Endothelial cell of umbilical vein (primary cell): ENCODE measurements around the gene ZNF804A. TPM values are rescaled to one million over a fixed set of nuclear protein-coding genes. Genes with fewer than 3 reads are reported as not detected.

Experiments
- BruUV-seq: library from RNA; stranded (reverse); fragments of 400-500 nt; replicated peaks from 2 replicates; lab custom pipeline; 2021; lab: Mats Ljungman, UMichigan
- CTCF ChIA-PET: fragments of 300-600, 350-600 bp; sonication (Branson Sonifier 250); formaldehyde crosslinking; loops from one replicate; lab custom pipeline; 2021; ENCODE audit warnings: antibody characterized with exemption, inconsistent platforms; lab: Charles Lee
- POLR2A ChIA-PET: fragments of 300-600, 350-600 bp; sonication (Branson Sonifier 250); formaldehyde crosslinking; loops from one replicate; lab custom pipeline; 2021; ENCODE audit warnings: antibody characterized with exemption, inconsistent platforms; lab: Charles Lee
- DNase-seq: peaks from one replicate; pipeline ENCODE4 v3.0.0-alpha.2; 2011; ENCODE audit warnings: low read depth, low spot score
- FAIRE-seq: peaks from 2 replicates; lab custom pipeline; 2011; peaks lifted over from hg19 to GRCh38; lab: Jason Lieb, UNC
- H2AFZ ChIP-seq: 2 replicates; pipeline ENCODE4 v1.6.0; 2012; ENCODE audit warnings: low read depth, low read length, control low read depth, inconsistent platforms
- H3K27ac ChIP-seq: 2 replicates; pipeline ENCODE4 v1.5.1; 2011; ENCODE audit warnings: low read depth, mild to moderate bottlenecking, control low read depth, low read length, moderate library complexity; ENCODE audit not compliant: insufficient read depth
- H3K27me3 ChIP-seq, 2 experiments: 2 replicates each; pipeline versions ENCODE4 v1.6.0 to v1.6.1; 2011; ENCODE audit warnings: low read length in 2 of 2, mixed read lengths in 1 of 2; ENCODE audit not compliant: control insufficient read depth in 2 of 2, insufficient read depth in 2 of 2
- H3K36me3 ChIP-seq, 2 experiments: 2 replicates in 1 of 2; 3 replicates in 1 of 2; pipeline ENCODE4 v1.5.1; 2011; ENCODE audit warnings: low read length in 2 of 2, mild to moderate bottlenecking in 1 of 2, moderate library complexity in 1 of 2; ENCODE audit not compliant: control insufficient read depth in 2 of 2, insufficient read depth in 2 of 2; ENCODE audit errors: extremely low read depth in 1 of 2
- H3K4me1 ChIP-seq: 3 replicates; pipeline ENCODE4 v1.5.1; 2011; ENCODE audit warnings: mild to moderate bottlenecking, low read length; ENCODE audit not compliant: control insufficient read depth, insufficient read depth; ENCODE audit errors: extremely low read depth
- H3K4me2 ChIP-seq: 2 replicates; pipeline ENCODE4 v1.6.1; 2011; ENCODE audit warnings: low read length, control low read depth, mixed read lengths; ENCODE audit not compliant: insufficient read depth
- H3K4me3 ChIP-seq, 3 experiments: fragments of 200-600 bp in 1 of 3; sonication (generic), shearing (Covaris generic) in 1 of 3; replicated peaks in 1 of 3; 2 replicates each; pipeline ENCODE4 v1.5.1; 2011 to 2016; ENCODE audit warnings: control low read depth in 3 of 3, low read length in 3 of 3, mild to moderate bottlenecking in 2 of 3, inconsistent platforms in 1 of 3, low read depth in 1 of 3, moderate library complexity in 1 of 3; ENCODE audit not compliant: insufficient read depth in 1 of 3
- H3K79me2 ChIP-seq: 2 replicates; pipeline ENCODE4 v1.6.0; 2012; ENCODE audit warnings: low read length, inconsistent platforms; ENCODE audit not compliant: control insufficient read depth, insufficient read depth
- H3K9ac ChIP-seq: replicated peaks from 2 replicates; pipeline ENCODE3; 2011; ENCODE audit warnings: low read length, control low read depth; ENCODE audit not compliant: insufficient read depth; ENCODE audit errors: extremely low read depth
- H3K9me1 ChIP-seq: replicated peaks from 3 replicates; pipeline ENCODE4 v1.6.0; 2011; ENCODE audit warnings: mild to moderate bottlenecking, low read length; ENCODE audit not compliant: control insufficient read depth, insufficient read depth; ENCODE audit errors: extremely low read depth
- H3K9me3 ChIP-seq: replicated peaks from 2 replicates; pipeline ENCODE4 v1.5.1; 2012; ENCODE audit warnings: low read length, inconsistent platforms; ENCODE audit not compliant: control insufficient read depth, insufficient read depth
- H4K20me1 ChIP-seq: replicated peaks from 2 replicates; pipeline ENCODE3; 2011; ENCODE audit warnings: mild to moderate bottlenecking, low read length; ENCODE audit not compliant: control insufficient read depth, insufficient read depth; ENCODE audit errors: extremely low read depth
- CTCF ChIP-seq, 2 donors: IDR thresholded peaks; 1 replicate in 1 of 2; 2 replicates in 1 of 2; pipeline ENCODE4 v1.5.1; 2011; ENCODE audit warnings: low read length in 2 of 2, mild to moderate bottlenecking in 2 of 2, moderate library complexity in 2 of 2, control low read depth in 1 of 2, inconsistent platforms in 1 of 2, low read depth in 1 of 2; ENCODE audit not compliant: insufficient read depth in 1 of 2; ENCODE audit errors: extremely low read depth in 1 of 2
- EZH2 ChIP-seq: IDR thresholded peaks from 2 replicates; pipeline ENCODE4 v1.6.1; 2012; ENCODE audit warnings: borderline replicate concordance, low read depth, mild to moderate bottlenecking, moderate library complexity, low read length, inconsistent platforms; ENCODE audit not compliant: severe bottlenecking
- FOS ChIP-seq: IDR thresholded peaks from 2 replicates; pipeline ENCODE4 v1.6.1; 2011; ENCODE audit warnings: mild to moderate bottlenecking, low read length, moderate library complexity, borderline replicate concordance; ENCODE audit not compliant: insufficient read depth
- GATA2 ChIP-seq: IDR thresholded peaks from 2 replicates; pipeline ENCODE4 v1.7.0; 2011; ENCODE audit warnings: low read depth, mild to moderate bottlenecking, moderate library complexity, mixed read lengths, low read length; ENCODE audit not compliant: insufficient read length, insufficient read depth
- JUN ChIP-seq: IDR thresholded peaks from 2 replicates; pipeline ENCODE4 v1.6.1; 2011; ENCODE audit warnings: borderline replicate concordance, low read depth; ENCODE audit not compliant: insufficient read length, insufficient read depth
- MAX ChIP-seq: IDR thresholded peaks from 2 replicates; pipeline ENCODE4 v1.6.1; 2011; ENCODE audit not compliant: insufficient read depth, insufficient read length
- MYC ChIP-seq: IDR thresholded peaks from one replicate; pipeline ENCODE4 v1.6.1; 2011; ENCODE audit warnings: mild to moderate bottlenecking, low read depth, low read length
- POLR2A ChIP-seq: IDR thresholded peaks from 2 replicates; pipeline ENCODE4 v1.6.1; 2012; ENCODE audit warnings: low read depth, mild to moderate bottlenecking, control low read depth, low read length
- POLR2AphosphoS5 ChIP-seq: IDR thresholded peaks from 2 replicates; pipeline ENCODE4 v1.6.1; 2012; ENCODE audit warnings: low read depth, mild to moderate bottlenecking, control low read depth, low read length, moderate library complexity; ENCODE audit not compliant: insufficient read depth
- dilution Hi-C: fragments of 300-500 bp; cut with MboI; formaldehyde crosslinking; loops from one replicate; pipeline ENCODE4 v1.15.0; 2019; ENCODE audit warnings: low sequenced_read_pairs; ENCODE audit not compliant: extremely low pct_ligation_motif_present
- intact Hi-C: fragments of 100-400 bp; cut with micrococcal nuclease; formaldehyde crosslinking; loops from one replicate; pipeline ENCODE4 v1.10.0; 2022
- polyA plus RNA-seq, 4 experiments: library from polyadenylated mRNA; depleted of rRNA in 3 of 4; stranded (reverse) in 3 of 4; unstranded in 1 of 4; fragments of >200 nt; gene quantifications; 2 replicates each; pipeline versions ENCODE4 v1.2.1 to v1.2.3, GENCODE V29; 2011 to 2012; ENCODE audit warnings: missing spikeins in 1 of 4
- total RNA-seq: library from RNA; stranded (reverse); gene quantifications from 2 replicates; pipeline ENCODE4 v1.2.3, GENCODE V29; 2021

The ZNF804A gene
- total and polyA plus RNA-seq, 2 donors (not counting 3 experiments of a cell fraction or from before 2014, with no cell fraction given), result 0.22 TPM; not detected in 1

GRCh38 chr2:184679219-184680018 is 81.1 kb downstream of the ZNF804A start:
- Histone ChIP-seq H3K9ac (no peak overlapping the region), H3K79me2 (no peaks in the 10 kb centered on the region), H3K27ac (no peak overlapping the region), H3K9me3 (no peaks in the 10 kb centered on the region), H3K36me3 (no peaks in the 10 kb centered on the region), H3K27me3 (no peaks in the 10 kb centered on the region), H3K9me1 (no peaks in the 10 kb centered on the region), H3K4me2 (no peak overlapping the region), H2AFZ (no peak overlapping the region), H3K4me1 (no peaks in the 10 kb centered on the region), H3K4me3 (no peak overlapping the region), H4K20me1 (no peaks in the 10 kb centered on the region)
- dilution Hi-C loops, result no loop called here
- intact Hi-C loops, result no loop called here
- TF ChIP-seq POLR2A, result no peak
- POLR2A ChIA-PET, result no interaction called here
- FAIRE-seq (no peak), DNase-seq (no peak)
- CTCF ChIA-PET, result interaction anchor here (2.5 kb wide), 1 partner anchor 9 kb away, joined by 6 read pairs; no protein-coding TSS in a partner anchor
- no TSS peak for BruUV-seq

- Histone ChIP-seq H3K9me1 (no peaks in the 10 kb centered on the region), H3K36me3 (no peaks in the 10 kb centered on the region), H3K4me1 (no peaks in the 10 kb centered on the region), H3K27ac (no peak overlapping the region), H3K4me3 (no peak overlapping the region), H3K4me2 (no peak overlapping the region), H3K9ac (no peak overlapping the region), H3K9me3 (no peaks in the 10 kb centered on the region), H4K20me1 (no peaks in the 10 kb centered on the region), H3K79me2 (no peaks in the 10 kb centered on the region), H2AFZ (no peak overlapping the region), H3K27me3 (no peaks in the 10 kb centered on the region)
- intact Hi-C loops (no loop called here), dilution Hi-C loops (no loop called here)
- FAIRE-seq, result no peak
- POLR2A ChIA-PET, result no interaction called here
- CTCF ChIA-PET, result interaction anchor here (0.6 to 2.5 kb wide), 2 partner anchors 11 to 1362 kb away, joined by 3 to 6 read pairs; no protein-coding TSS in a partner anchor
- no TSS peak for BruUV-seq
- DNase-seq, result no peak
- TF ChIP-seq FOS (no peak), GATA2 (no peak), CTCF (IDR thresholded peaks at IDR 0.05; ENCODE audit: extremely low read depth in 1 of 2, insufficient read depth in 1 of 2, low read depth in 1 of 2, low read length in 2 of 2) (no peak), POLR2AphosphoS5 (no peak), POLR2A (no peak), JUN (no peak), EZH2 (no peak), MYC (no peak), MAX (no peak)
Measured at GRCh38 chr2:184680825-184681224, 82.5 kb downstream of the ZNF804A start.
